Sigmoid colon (tissue), 7 donors: Measurements from ENCODE around the gene NUFIP1. TPM values are rescaled to one million over a fixed set of nuclear protein-coding genes. Genes with fewer than 3 reads are reported as not detected.
A peak's percentile ranks its signal among the peaks of the same experiment; 100 is the strongest.

Experiments used
- DNase-seq: peaks from one replicate; pipeline ENCODE4 v3.0.0-alpha.2; 2019
- H3K27ac ChIP-seq, 4 donors: fragments of 200-600 bp; sonication (generic); one replicate each; pipeline ENCODE4 v1.5.1; 2016 to 2019; ENCODE audit warnings: mild to moderate bottlenecking in 1 of 4
- H3K27me3 ChIP-seq, 3 donors: fragments of 200-600 bp; sonication (generic); one replicate each; pipeline ENCODE4 v1.5.1; 2019; ENCODE audit warnings: mild to moderate bottlenecking in 1 of 3
- H3K36me3 ChIP-seq, 4 donors: fragments of 200-600 bp; sonication (generic); one replicate each; pipeline ENCODE4 v1.5.1; 2016 to 2019
- H3K4me1 ChIP-seq, 4 donors: fragments of 200-600 bp; sonication (generic); one replicate each; pipeline ENCODE4 v1.5.1; 2017 to 2019
- H3K4me3 ChIP-seq, 4 donors: fragments of 200-600 bp; sonication (generic); one replicate each; pipeline ENCODE4 v1.5.1; 2017 to 2019; ENCODE audit warnings: mild to moderate bottlenecking in 2 of 4, moderate library complexity in 1 of 4
- H3K9me3 ChIP-seq, 4 donors: fragments of 200-600 bp in 3 of 4; sonication (generic) in 3 of 4; one replicate each; pipeline versions ENCODE4 v1.5.1 to v1.6.1; 2013 to 2019
- EP300 ChIP-seq, 4 donors: sonication (generic); formaldehyde crosslinking; IDR thresholded peaks; one replicate each; pipeline ENCODE4 v1.6.1; 2017; ENCODE audit warnings: antibody characterized with exemption in 4 of 4
- POLR2A ChIP-seq, 2 donors: fragments of 450-650 bp; IDR thresholded peaks; one replicate each; pipeline ENCODE4 v1.6.1; 2016; ENCODE audit warnings: antibody characterized with exemption in 2 of 2, mild to moderate bottlenecking in 2 of 2, moderate library complexity in 2 of 2
- POLR2AphosphoS5 ChIP-seq, 4 donors: sonication (generic); formaldehyde crosslinking; IDR thresholded peaks; one replicate each; pipeline ENCODE4 v1.6.1; 2017; ENCODE audit warnings: antibody characterized with exemption in 4 of 4
- WGBS, 2 donors: extraction: QIAGEN DNeasy Blood & Tissue Kit; methylation state at CpG; one replicate each; pipeline ENCODE4 v1.1.7; 2013; 5-methylcytosine and 5-hydroxymethylcytosine counted together
- intact Hi-C: fragments of 100-400 bp; cut with DNase I; formaldehyde crosslinking; loops from one replicate; pipeline ENCODE4 v1.15.1; 2023
- polyA plus RNA-seq, 3 donors: library from polyadenylated mRNA; stranded (reverse); fragments of 200-250 nt; gene quantifications; one replicate each; pipeline ENCODE4 v1.2.3, GENCODE V29; 2013
- total RNA-seq, 4 donors: library from RNA; depleted of rRNA; stranded (reverse); fragments of >200 nt; gene quantifications; one replicate each; pipeline ENCODE4 v1.1.0, GENCODE V29; 2016
- TF ChIP-seq, protein P1 (sequence below), 4 experiments: fragments of 450-650 bp in 3 of 4; fragments of 200-600 bp in 1 of 4; IDR thresholded peaks; one replicate each; pipeline ENCODE4 v1.5.1; 2016 to 2019; ENCODE audit warnings: antibody characterized with exemption in 4 of 4, mild to moderate bottlenecking in 3 of 4, moderate library complexity in 2 of 4
- donor health status: healthy with polysubstance abuse.
- donor health status: Bipolar disorder and iron deficiency.
- donor health status: healthy.

Gene NUFIP1
- total and polyA plus RNA-seq, 7 donors, result 1.6 to 3.5 (median 2.7) TPM

DNA sequence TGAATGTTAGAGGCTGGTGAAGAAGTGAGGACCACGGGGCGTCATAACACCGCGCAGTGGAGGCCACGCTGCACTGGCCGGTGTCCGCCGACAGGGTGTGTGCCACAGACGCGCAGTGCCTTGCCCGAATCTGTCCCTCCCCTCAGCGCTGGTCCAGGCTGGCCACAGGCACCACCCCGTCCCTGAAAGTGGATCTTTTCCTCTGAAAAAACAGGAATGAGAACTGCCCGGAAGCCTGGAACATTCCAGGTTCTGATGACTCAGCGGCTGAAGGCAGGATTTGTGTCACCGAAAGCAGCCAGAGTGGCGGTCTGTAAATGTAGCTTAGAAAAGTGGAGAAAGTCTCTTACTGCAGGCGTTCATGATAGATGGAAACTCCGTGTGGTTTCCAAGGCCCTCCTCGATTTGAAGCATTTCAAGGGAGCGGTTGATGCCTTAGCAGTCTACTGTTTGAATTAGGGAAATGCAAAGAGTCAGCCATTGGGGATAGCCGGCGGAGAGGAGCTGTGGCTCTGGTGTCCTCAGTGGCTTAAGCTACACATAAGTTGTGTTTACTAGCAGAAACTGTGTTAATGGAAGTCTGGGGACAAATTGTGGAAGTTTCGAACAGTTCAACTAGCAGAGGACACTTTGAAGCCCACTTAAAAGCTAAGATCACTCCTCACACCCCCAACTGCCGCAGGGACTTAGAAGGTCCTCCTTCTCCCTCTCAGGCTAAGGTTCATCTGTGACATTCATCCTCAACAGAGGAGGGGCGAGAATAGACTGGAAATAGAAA is 70.8 kb downstream of the NUFIP1 start:
- WGBS, 2 donors, result 9% methylated on average over 26 of the region's 26 CpGs
- Histone ChIP-seq H3K4me3 (peak overlapping the region; percentile 30 to 52 (median 49)), H3K27me3 (no peaks in the 10 kb centered on the region), H3K36me3 (no peaks in the 10 kb centered on the region), H3K4me1 (peaks cover 0 to 47% (median 37%) of the 10 kb centered on the region in 4 donors), H3K27ac (peak overlapping the region; percentile 89 to 97 (median 93)), H3K9me3 (peaks cover 0 to 3% (median 0%) of the 10 kb centered on the region in 4 donors)
- no peak for TF ChIP-seq EP300 (IDR thresholded peaks at IDR 0.05)
- peak; percentile 2 to 85 (median 54) for TF ChIP-seq POLR2AphosphoS5 (IDR thresholded peaks at IDR 0.05)
- TF ChIP-seq, protein P1, sequence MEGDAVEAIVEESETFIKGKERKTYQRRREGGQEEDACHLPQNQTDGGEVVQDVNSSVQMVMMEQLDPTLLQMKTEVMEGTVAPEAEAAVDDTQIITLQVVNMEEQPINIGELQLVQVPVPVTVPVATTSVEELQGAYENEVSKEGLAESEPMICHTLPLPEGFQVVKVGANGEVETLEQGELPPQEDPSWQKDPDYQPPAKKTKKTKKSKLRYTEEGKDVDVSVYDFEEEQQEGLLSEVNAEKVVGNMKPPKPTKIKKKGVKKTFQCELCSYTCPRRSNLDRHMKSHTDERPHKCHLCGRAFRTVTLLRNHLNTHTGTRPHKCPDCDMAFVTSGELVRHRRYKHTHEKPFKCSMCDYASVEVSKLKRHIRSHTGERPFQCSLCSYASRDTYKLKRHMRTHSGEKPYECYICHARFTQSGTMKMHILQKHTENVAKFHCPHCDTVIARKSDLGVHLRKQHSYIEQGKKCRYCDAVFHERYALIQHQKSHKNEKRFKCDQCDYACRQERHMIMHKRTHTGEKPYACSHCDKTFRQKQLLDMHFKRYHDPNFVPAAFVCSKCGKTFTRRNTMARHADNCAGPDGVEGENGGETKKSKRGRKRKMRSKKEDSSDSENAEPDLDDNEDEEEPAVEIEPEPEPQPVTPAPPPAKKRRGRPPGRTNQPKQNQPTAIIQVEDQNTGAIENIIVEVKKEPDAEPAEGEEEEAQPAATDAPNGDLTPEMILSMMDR (IDR thresholded peaks at IDR 0.05), result peak; percentile 81 to 94 (median 92)
- TF ChIP-seq POLR2A (IDR thresholded peaks at IDR 0.05), result peak in 1 of 2 donors; percentile 12
- DNase-seq, result peak; percentile 96
- intact Hi-C loops, result loop anchor here (2.0 to 5.0 kb wide), 3 partner anchors 14 to 341 kb away; partner anchors contain the start of gene TSC22D1

DNA sequence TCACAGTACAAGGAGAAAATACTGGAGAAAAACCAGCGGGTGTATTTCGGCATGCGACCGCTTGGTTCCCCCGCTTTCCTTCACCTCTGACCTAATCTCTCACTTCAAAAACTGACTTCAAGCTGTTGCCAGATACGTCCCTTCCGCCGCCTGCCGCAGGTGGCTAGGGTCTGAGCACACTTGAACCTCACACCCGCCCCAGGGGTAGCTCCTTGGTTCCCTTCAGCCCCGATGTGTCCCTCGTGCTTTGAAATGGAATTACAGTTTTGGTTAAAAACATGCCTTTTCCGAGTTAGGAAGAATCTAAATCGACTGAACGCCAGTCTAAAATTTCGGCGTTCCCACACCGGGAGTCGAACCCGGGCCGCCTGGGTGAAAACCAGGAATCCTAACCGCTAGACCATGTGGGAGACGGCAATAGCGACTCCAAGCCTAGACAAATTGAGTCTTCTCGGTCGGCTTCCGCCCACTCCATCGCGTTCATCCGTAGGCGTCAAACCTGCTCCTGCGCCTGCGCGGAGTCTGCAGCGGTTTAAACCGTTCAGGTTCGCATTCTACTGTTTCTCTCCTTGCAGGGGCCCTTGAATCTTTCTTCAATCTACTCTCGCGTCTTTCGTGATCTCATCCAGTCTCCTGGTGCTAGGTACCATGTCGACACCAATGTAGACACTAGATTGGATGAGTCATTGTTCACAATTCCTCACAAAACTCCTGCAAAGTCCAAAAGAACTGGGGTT is 71.5 kb downstream of the NUFIP1 start:
- Histone ChIP-seq H3K27ac (peak overlapping the region; percentile 89 to 97 (median 93)), H3K9me3 (peaks cover 0 to 3% (median 0%) of the 10 kb centered on the region in 4 donors), H3K4me3 (peak overlapping the region; percentile 30 to 52 (median 49)), H3K36me3 (no peaks in the 10 kb centered on the region), H3K4me1 (peaks cover 0 to 44% (median 31%) of the 10 kb centered on the region in 4 donors), H3K27me3 (no peaks in the 10 kb centered on the region)
- DNase-seq, result peak; percentile 98
- intact Hi-C loops, result loop anchor here (2.0 to 5.0 kb wide), 3 partner anchors 13 to 340 kb away; partner anchors contain the start of gene TSC22D1
- WGBS, 2 donors, result 0% methylated on average over 41 of the region's 41 CpGs
- TF ChIP-seq, protein P1 (IDR thresholded peaks at IDR 0.05), result peak; percentile 37 to 69 (median 64)
- TF ChIP-seq POLR2AphosphoS5 (IDR thresholded peaks at IDR 0.05) (peak; percentile 87 to 90 (median 88)), EP300 (IDR thresholded peaks at IDR 0.05) (no peak), POLR2A (IDR thresholded peaks at IDR 0.05) (peak; percentile 55 to 66)

DNA sequence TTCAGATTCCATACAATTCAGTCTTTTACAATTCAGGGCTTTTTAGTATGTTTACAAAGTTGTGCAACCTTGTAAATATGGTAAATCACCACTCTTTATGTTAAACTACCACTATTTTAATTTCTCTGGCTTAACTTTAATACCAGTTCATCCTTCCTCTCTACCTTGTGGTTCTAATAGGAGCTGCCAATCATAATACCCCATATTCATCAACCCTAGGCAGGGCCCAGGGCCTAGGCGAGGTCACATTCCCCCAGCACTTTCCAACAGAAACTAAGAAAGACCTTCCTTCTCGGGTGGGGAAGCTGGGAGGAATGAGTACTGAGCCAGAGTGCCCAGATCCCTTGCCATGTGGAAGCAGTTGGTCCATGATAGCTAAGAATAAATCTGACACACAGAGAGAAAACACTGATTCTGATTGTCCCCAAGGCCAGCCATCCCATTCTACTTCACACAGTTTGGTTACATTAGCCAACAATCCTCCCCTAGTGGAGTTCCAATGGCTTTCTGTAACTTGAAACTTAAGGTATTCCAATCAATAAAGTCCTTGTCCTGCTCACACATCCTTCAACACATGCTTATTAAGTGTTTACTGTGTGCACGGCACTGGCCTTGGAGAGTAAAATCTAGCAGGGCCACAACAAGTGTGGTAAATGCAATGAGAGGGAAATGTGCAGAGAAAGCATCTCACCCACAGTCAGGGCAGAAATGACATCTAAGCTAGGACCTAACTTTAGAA is 76.8 kb downstream of the NUFIP1 start:
- Histone ChIP-seq H3K27ac (no peak overlapping the region), H3K36me3 (no peaks in the 10 kb centered on the region), H3K4me3 (no peak overlapping the region), H3K4me1 (peaks cover 0 to 14% (median 6%) of the 10 kb centered on the region in 4 donors), H3K27me3 (no peaks in the 10 kb centered on the region), H3K9me3 (peaks cover 0 to 9% (median 1%) of the 10 kb centered on the region in 4 donors)
- 89 to 94% methylated on average over 3 of the region's 3 CpGs for WGBS, 2 donors
- intact Hi-C loops, result no loop called here
- no peak for DNase-seq
- TF ChIP-seq POLR2A (IDR thresholded peaks at IDR 0.05) (no peak), EP300 (IDR thresholded peaks at IDR 0.05) (no peak), POLR2AphosphoS5 (IDR thresholded peaks at IDR 0.05) (no peak)
- TF ChIP-seq, protein P1 (IDR thresholded peaks at IDR 0.05), result no peak

DNA sequence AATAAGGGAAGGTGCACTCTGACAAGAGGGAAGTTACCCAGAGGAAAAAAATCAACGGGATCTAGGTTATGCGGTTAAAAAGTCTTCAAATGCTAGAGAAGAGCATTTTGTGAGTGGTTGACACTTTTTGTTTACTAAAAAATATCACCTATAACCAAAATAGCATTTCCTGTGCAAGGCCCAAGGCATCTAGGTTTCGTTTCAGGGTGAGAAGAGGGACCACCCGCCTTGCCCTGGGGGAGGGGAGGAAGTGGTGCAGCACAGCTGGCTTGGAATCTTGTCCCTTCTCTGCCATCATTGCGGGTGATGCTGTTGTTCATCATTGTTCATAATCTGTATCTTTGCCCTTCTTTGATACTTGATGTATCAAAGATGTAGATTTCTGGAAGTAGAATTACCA is 80.6 kb downstream of the NUFIP1 start:
- intact Hi-C loops, result no loop called here
- Histone ChIP-seq H3K36me3 (no peaks in the 10 kb centered on the region), H3K27ac (no peak overlapping the region), H3K27me3 (no peaks in the 10 kb centered on the region), H3K9me3 (peaks cover 0 to 9% (median 0%) of the 10 kb centered on the region in 4 donors), H3K4me1 (peaks cover 0 to 45% (median 41%) of the 10 kb centered on the region in 4 donors), H3K4me3 (no peak overlapping the region)
- no peak for DNase-seq
- TF ChIP-seq, protein P1 (IDR thresholded peaks at IDR 0.05), result no peak
- WGBS, 2 donors, result 49 to 51% methylated on average over 5 of the region's 5 CpGs
